22Rv1 (cell line): ENCODE results near the gene STOX2.

Experiments
- ZFX ChIP-seq: fragments of 450-650 bp; IDR thresholded peaks from 2 replicates; pipeline ENCODE4 v1.6.1; 2017; ENCODE audit warnings: antibody characterized with exemption, borderline replicate concordance
- TF ChIP-seq, protein P1 (sequence below): fragments of 450-650 bp; IDR thresholded peaks from 2 replicates; pipeline ENCODE4 v1.5.1; 2017; ENCODE audit warnings: mild to moderate bottlenecking

DNA sequence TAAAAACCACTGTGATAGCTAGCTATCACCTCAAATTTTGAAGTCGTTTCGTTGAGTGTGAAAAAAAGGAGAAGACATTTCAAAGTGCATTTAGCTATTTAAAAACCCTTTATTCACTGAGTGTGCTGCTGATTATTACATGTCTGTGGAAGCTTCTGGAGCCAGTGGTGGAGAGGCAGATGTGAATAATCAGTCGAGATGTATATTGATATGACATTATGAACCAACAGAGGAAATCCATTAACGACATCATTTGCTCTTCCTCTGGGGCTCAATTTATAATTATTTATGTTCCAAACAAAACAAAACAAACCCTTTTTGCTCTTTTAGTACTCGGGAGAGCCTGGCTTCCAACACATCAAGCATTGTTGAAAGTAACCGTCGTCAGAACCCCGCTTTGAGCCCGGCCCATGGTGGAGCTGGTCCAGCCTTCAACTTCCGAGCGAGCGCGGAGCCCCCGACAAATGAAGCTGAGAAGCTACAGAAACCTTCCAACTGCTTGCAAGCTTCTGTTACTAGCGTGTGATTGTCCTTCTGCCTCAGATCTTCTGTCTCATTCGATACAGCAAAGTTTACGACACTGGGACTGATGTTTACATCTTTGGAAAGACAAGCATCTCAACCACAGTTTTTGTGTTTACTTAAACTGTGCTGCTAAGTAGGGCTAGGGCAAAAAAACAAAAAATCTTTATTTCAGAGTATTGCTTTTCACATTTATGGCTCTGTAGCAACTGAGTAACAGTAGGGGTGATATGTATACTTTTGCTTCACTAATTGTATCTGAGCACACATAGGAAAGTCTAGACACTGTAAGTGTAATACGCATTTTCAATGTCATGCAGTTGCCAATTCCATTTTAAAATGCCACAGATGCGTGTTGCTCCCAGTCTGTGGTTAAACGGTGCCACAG, 111.9 kb downstream of the STOX2 start:
- TF ChIP-seq, protein P1, sequence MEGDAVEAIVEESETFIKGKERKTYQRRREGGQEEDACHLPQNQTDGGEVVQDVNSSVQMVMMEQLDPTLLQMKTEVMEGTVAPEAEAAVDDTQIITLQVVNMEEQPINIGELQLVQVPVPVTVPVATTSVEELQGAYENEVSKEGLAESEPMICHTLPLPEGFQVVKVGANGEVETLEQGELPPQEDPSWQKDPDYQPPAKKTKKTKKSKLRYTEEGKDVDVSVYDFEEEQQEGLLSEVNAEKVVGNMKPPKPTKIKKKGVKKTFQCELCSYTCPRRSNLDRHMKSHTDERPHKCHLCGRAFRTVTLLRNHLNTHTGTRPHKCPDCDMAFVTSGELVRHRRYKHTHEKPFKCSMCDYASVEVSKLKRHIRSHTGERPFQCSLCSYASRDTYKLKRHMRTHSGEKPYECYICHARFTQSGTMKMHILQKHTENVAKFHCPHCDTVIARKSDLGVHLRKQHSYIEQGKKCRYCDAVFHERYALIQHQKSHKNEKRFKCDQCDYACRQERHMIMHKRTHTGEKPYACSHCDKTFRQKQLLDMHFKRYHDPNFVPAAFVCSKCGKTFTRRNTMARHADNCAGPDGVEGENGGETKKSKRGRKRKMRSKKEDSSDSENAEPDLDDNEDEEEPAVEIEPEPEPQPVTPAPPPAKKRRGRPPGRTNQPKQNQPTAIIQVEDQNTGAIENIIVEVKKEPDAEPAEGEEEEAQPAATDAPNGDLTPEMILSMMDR: no peak
- TF ChIP-seq ZFX: no peak
